ENCODE data around the gene OSBP2.

GRCh38 chr22:30885001-30885366 lies 190.3 kb downstream of the OSBP2 start:
- no peak for TF ChIP-seq CTCF (IDR thresholded peaks at IDR 0.05)
- TF ChIP-seq POLR2A (IDR thresholded peaks at IDR 0.05) = no peak
- TF ChIP-seq POLR2AphosphoS5 (IDR thresholded peaks at IDR 0.05) = no peak
